ENCODE results near the gene DDIT4. TPM values are rescaled to one million over a fixed set of nuclear protein-coding genes. Genes with fewer than 3 reads are reported as not detected.

Gene DDIT4
- total and polyA plus RNA-seq, 9 of the 15 experiments (the other 6 are each of a cell fraction or from before 2014, with no cell fraction given), result 8.2 to 675 (median 159) TPM

DNA sequence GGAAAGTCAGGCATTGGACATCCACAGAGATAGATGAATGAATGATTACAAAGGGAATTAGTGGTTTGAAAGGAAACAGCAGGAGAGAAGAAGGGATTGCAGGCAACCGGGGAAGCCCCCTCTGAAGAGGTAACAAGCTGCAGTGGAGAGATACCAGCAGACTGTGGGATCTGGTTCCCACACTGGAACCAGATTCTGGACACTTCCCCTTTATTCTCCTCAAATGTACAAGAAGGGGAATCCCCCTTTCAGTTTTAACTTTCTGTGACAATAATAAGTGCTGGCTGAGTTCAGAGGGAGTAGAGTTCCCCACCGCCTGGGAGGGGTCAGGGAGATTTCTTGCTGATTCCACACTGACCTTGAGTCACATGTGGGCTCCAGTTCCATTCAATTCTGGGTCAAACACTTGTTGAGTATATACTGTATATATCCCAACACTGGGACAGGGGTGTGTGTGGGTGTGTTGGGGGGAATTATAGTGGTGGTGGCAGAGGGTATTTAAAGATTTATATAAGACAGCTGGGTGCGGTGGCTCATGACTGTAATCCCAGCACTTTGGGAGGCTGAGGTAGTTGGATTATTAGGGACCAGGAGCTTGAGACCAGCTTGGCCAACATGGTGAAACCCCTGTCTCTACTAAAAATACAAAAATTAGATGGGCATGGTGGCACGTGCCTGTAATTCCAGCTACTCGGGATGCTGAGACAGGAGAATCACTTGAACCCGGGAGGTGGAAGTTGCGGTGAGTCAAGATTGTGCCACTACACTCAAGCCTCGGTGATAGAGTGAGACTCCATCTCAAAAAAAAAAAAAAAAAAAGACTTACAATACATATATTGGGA, 16.5 kb upstream of the DDIT4 start (continued):
- TF ChIP-seq NELFE (IDR thresholded peaks at IDR 0.05; ENCODE audit: insufficient read depth, insufficient read length) (no peak), ZNF347 (CRISPR knock-in tag; IDR thresholded peaks at IDR 0.05; ENCODE audit: low read depth) (no peak), SNIP1 (IDR thresholded peaks at IDR 0.05; ENCODE audit: low read depth) (no peak), FOSL1 (tag; conservative IDR thresholded peaks at IDR 0.05) (peak; percentile 25; the same call in 1 of the 2 replicates), HDAC2 (IDR thresholded peaks at IDR 0.05) (no peak; the same call in none of the 2 replicates), PHB (CRISPR knock-in tag; IDR thresholded peaks at IDR 0.05) (no peak), HNRNPK (IDR thresholded peaks at IDR 0.05; ENCODE audit: low read depth, low read length, poor library complexity, severe bottlenecking) (no peak), SAFB (IDR thresholded peaks at IDR 0.05; ENCODE audit: borderline replicate concordance, low read depth, low read length) (no peak), HMBOX1 (IDR thresholded peaks at IDR 0.05) (0 out of 2 replicates have a peak, but pooled peaks have one; percentile 19), U2AF2 (optimal IDR thresholded peaks at IDR 0.05; ENCODE audit: low read depth, low read length) (no peak), TBP (optimal IDR thresholded peaks at IDR 0.05; ENCODE audit: low read depth, low read length) (no peak), CAMTA2 (CRISPR knock-in tag; conservative IDR thresholded peaks at IDR 0.05) (no peak), EP400 (IDR thresholded peaks at IDR 0.05) (no peak), ZNF316 (IDR thresholded peaks at IDR 0.05) (no peak), JUN (IDR thresholded peaks at IDR 0.05; ENCODE audit: borderline replicate concordance, low read depth, low read length) (no peak), JUN (CRISPR knock-in tag; IDR thresholded peaks at IDR 0.05; ENCODE audit: borderline replicate concordance) (no peak), SNRNP70 (optimal IDR thresholded peaks at IDR 0.05; ENCODE audit: low read depth, low read length) (no peak), SRSF1 (IDR thresholded peaks at IDR 0.05; ENCODE audit: low read depth, low read length) (no peak)
- TF ChIP-seq, protein P1, sequence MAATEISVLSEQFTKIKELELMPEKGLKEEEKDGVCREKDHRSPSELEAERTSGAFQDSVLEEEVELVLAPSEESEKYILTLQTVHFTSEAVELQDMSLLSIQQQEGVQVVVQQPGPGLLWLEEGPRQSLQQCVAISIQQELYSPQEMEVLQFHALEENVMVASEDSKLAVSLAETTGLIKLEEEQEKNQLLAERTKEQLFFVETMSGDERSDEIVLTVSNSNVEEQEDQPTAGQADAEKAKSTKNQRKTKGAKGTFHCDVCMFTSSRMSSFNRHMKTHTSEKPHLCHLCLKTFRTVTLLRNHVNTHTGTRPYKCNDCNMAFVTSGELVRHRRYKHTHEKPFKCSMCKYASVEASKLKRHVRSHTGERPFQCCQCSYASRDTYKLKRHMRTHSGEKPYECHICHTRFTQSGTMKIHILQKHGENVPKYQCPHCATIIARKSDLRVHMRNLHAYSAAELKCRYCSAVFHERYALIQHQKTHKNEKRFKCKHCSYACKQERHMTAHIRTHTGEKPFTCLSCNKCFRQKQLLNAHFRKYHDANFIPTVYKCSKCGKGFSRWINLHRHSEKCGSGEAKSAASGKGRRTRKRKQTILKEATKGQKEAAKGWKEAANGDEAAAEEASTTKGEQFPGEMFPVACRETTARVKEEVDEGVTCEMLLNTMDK (IDR thresholded peaks at IDR 0.05; ENCODE audit: borderline replicate concordance, insufficient read depth, low read depth, low read length, poor library complexity, severe bottlenecking), result no peak
- TF ChIP-seq, protein P2, sequence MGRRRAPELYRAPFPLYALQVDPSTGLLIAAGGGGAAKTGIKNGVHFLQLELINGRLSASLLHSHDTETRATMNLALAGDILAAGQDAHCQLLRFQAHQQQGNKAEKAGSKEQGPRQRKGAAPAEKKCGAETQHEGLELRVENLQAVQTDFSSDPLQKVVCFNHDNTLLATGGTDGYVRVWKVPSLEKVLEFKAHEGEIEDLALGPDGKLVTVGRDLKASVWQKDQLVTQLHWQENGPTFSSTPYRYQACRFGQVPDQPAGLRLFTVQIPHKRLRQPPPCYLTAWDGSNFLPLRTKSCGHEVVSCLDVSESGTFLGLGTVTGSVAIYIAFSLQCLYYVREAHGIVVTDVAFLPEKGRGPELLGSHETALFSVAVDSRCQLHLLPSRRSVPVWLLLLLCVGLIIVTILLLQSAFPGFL (CRISPR knock-in tag; IDR thresholded peaks at IDR 0.05), result no peak
